ENCODE measurements around the gene FRMD3. TPM values are rescaled to one million over a fixed set of nuclear protein-coding genes. Genes with fewer than 3 reads are reported as not detected.
A peak's percentile ranks its signal among the peaks of the same experiment; 100 is the strongest.

The FRMD3 gene
- total and polyA plus RNA-seq, 8 donors, result 1.3 to 18.0 (median 4.1) TPM

GRCh38 chr9:83440641-83441040 lies 97.6 kb downstream of the FRMD3 start:
- 26 to 75% (median 54%) methylated on average over 5 of the region's 5 CpGs for WGBS, 5 donors
- Histone ChIP-seq H3K4me1 (peaks cover 0 to 36% (median 19%) of the 10 kb centered on the region in 4 donors), H3K4me3 (no peak overlapping the region), H3K9me3 (no peaks in the 10 kb centered on the region), H3K36me3 (no peaks in the 10 kb centered on the region), H3K27me3 (no peaks in the 10 kb centered on the region), H3K27ac (peak overlapping the region in 4 of 5 donors; percentile 3 to 64 (median 40))
- intact Hi-C loops (cut with DNase I; ENCODE audit: low total_unique reads), result no loop called here
- peak in 1 of 2 donors; percentile 49 for DNase-seq
- TF ChIP-seq POLR2AphosphoS5 (IDR thresholded peaks at IDR 0.05), result peak in 2 of 3 donors; percentile 49
- TF ChIP-seq CTCF (IDR thresholded peaks at IDR 0.05), result no peak

GRCh38 chr9:83435301-83435700 lies 102.9 kb downstream of the FRMD3 start:
- no peak overlapping the region for H3K27ac ChIP-seq
- WGBS, 5 donors, result 76 to 91% (median 79%) methylated on average over 4 of the region's 4 CpGs
- no peaks in the 10 kb centered on the region for H3K36me3 ChIP-seq
- intact Hi-C loops (cut with DNase I; ENCODE audit: low total_unique reads), result no loop called here
- H3K4me1 ChIP-seq, result peaks cover 13 to 48% (median 31%) of the 10 kb centered on the region in 4 donors
- H3K27me3 ChIP-seq, result no peaks in the 10 kb centered on the region
- no peak overlapping the region for H3K4me3 ChIP-seq
- no peaks in the 10 kb centered on the region for H3K9me3 ChIP-seq
- TF ChIP-seq CTCF (IDR thresholded peaks at IDR 0.05) (no peak), EP300 (IDR thresholded peaks at IDR 0.05) (no peak)
- no peak for DNase-seq

GRCh38 chr9:83434254-83434653 lies 103.9 kb downstream of the FRMD3 start:
- H3K4me1 ChIP-seq, result peaks cover 10 to 40% (median 30%) of the 10 kb centered on the region in 4 donors
- no peaks in the 10 kb centered on the region for H3K9me3 ChIP-seq
- no peak overlapping the region for H3K4me3 ChIP-seq
- H3K27me3 ChIP-seq, result no peaks in the 10 kb centered on the region
- DNase-seq, result no peak
- WGBS, 5 donors, result 75 to 100% (median 86%) methylated on average over 1 of the region's 1 CpG
- H3K36me3 ChIP-seq, result no peaks in the 10 kb centered on the region
- H3K27ac ChIP-seq, result peak overlapping the region in 1 of 5 donors; percentile 4
- intact Hi-C loops (cut with DNase I; ENCODE audit: low total_unique reads), result no loop called here
- TF ChIP-seq EP300 (IDR thresholded peaks at IDR 0.05), result no peak
- TF ChIP-seq CTCF (IDR thresholded peaks at IDR 0.05), result no peak
- no peak for TF ChIP-seq POLR2A (IDR thresholded peaks at IDR 0.05)
- no peak for TF ChIP-seq POLR2AphosphoS5 (IDR thresholded peaks at IDR 0.05)

- WGBS, 5 donors, result 82 to 100% (median 94%) methylated on average over 1 of the region's 1 CpG
- Histone ChIP-seq H3K27ac (peak overlapping the region in 1 of 5 donors; percentile 4), H3K36me3 (no peaks in the 10 kb centered on the region), H3K4me3 (no peak overlapping the region), H3K9me3 (no peaks in the 10 kb centered on the region), H3K27me3 (no peaks in the 10 kb centered on the region), H3K4me1 (peaks cover 10 to 40% (median 31%) of the 10 kb centered on the region in 4 donors)
- DNase-seq, result no peak
- TF ChIP-seq CTCF (IDR thresholded peaks at IDR 0.05) (no peak), EP300 (IDR thresholded peaks at IDR 0.05) (no peak), POLR2AphosphoS5 (IDR thresholded peaks at IDR 0.05) (no peak), POLR2A (IDR thresholded peaks at IDR 0.05) (no peak)
- intact Hi-C loops (cut with DNase I; ENCODE audit: low total_unique reads), result no loop called here
Observed at GRCh38 chr9:83433846-83434245, 104.4 kb downstream of the FRMD3 start.
